Liver (tissue), 9 donors: ENCODE results near the gene FBXL13. TPM values are rescaled to one million over a fixed set of nuclear protein-coding genes. Genes with fewer than 3 reads are reported as not detected.

ENCODE experiments used
- DNase-seq: peaks from one replicate; pipeline ENCODE4 v3.0.0-alpha.2; 2017; ENCODE audit warnings: low spot score
- H3K27ac ChIP-seq, 2 donors: one replicate each; pipeline ENCODE4 v1.7.0; 2013; ENCODE audit warnings: inconsistent platforms in 2 of 2, low read length in 2 of 2, control low read depth in 1 of 2, low read depth in 1 of 2, mild to moderate bottlenecking in 1 of 2
- H3K27me3 ChIP-seq, 4 donors: one replicate each; pipeline versions ENCODE4 v1.6.1 to v1.7.0; 2013; ENCODE audit warnings: low read length in 3 of 4, inconsistent platforms in 1 of 4, mild to moderate bottlenecking in 1 of 4, moderate library complexity in 1 of 4; ENCODE audit not compliant: control insufficient read depth in 4 of 4, insufficient read depth in 4 of 4
- H3K36me3 ChIP-seq, 4 donors: one replicate each; pipeline versions ENCODE4 v1.6.1 to v1.7.0; 2013; ENCODE audit warnings: low read length in 3 of 4, mild to moderate bottlenecking in 3 of 4, low read depth in 1 of 4, moderate library complexity in 1 of 4; ENCODE audit not compliant: control insufficient read depth in 4 of 4, insufficient read depth in 3 of 4
- H3K4me1 ChIP-seq, 4 donors: one replicate each; pipeline versions ENCODE4 v1.6.1 to v1.7.0; 2013; ENCODE audit warnings: low read length in 3 of 4, mild to moderate bottlenecking in 3 of 4, moderate library complexity in 1 of 4; ENCODE audit not compliant: control insufficient read depth in 4 of 4, insufficient read depth in 4 of 4
- H3K4me3 ChIP-seq, 3 donors: one replicate each; pipeline versions ENCODE4 v1.6.1 to v1.7.0; 2013; ENCODE audit warnings: low read length in 3 of 3, control low read depth in 1 of 3, low read depth in 1 of 3, mild to moderate bottlenecking in 1 of 3
- H3K9ac ChIP-seq, 2 donors: one replicate each; pipeline ENCODE4 v1.7.0; 2013; ENCODE audit warnings: low read length in 2 of 2, mild to moderate bottlenecking in 2 of 2, moderate library complexity in 2 of 2, control low read depth in 1 of 2, low read depth in 1 of 2
- H3K9me3 ChIP-seq, 4 donors: one replicate each; pipeline versions ENCODE4 v1.6.1 to v1.7.0; 2013; ENCODE audit warnings: low read length in 3 of 4; ENCODE audit not compliant: control insufficient read depth in 4 of 4
- FOXA2 ChIP-seq: IDR thresholded peaks from 2 replicates; pipeline ENCODE4 v1.6.1; 2016; ENCODE audit warnings: antibody characterized with exemption
- GABPA ChIP-seq, 2 donors: IDR thresholded peaks in 1 of 2; conservative IDR thresholded peaks in 1 of 2; 2 replicates each; pipeline ENCODE4 v1.6.1; 2016; ENCODE audit warnings: antibody characterized with exemption in 2 of 2, mild to moderate bottlenecking in 1 of 2, moderate library complexity in 1 of 2
- HNF4G ChIP-seq: IDR thresholded peaks from 2 replicates; pipeline ENCODE4 v1.6.1; 2016; ENCODE audit warnings: antibody characterized with exemption
- JUND ChIP-seq, 2 donors: IDR thresholded peaks; 2 replicates each; pipeline ENCODE4 v1.6.1; 2016; ENCODE audit warnings: antibody characterized with exemption in 2 of 2
- NR2F2 ChIP-seq: IDR thresholded peaks from 2 replicates; pipeline ENCODE4 v1.6.1; 2016; ENCODE audit warnings: antibody characterized with exemption
- REST ChIP-seq: IDR thresholded peaks from 2 replicates; pipeline ENCODE4 v1.6.1; 2016; ENCODE audit warnings: antibody characterized with exemption, mild to moderate bottlenecking
- SP1 ChIP-seq: IDR thresholded peaks from 2 replicates; pipeline ENCODE4 v1.6.1; 2018; ENCODE audit warnings: antibody characterized with exemption, mild to moderate bottlenecking
- TAF1 ChIP-seq: conservative IDR thresholded peaks from 2 replicates; pipeline ENCODE4 v1.6.1; 2016; ENCODE audit warnings: antibody characterized with exemption, mild to moderate bottlenecking
- YY1 ChIP-seq: IDR thresholded peaks from 2 replicates; pipeline ENCODE4 v1.6.1; 2016; ENCODE audit warnings: antibody characterized with exemption, mild to moderate bottlenecking
- ZBTB33 ChIP-seq: IDR thresholded peaks from 2 replicates; pipeline ENCODE4 v1.6.1; 2016; ENCODE audit warnings: antibody characterized with exemption
- WGBS: extraction: QIAGEN DNeasy Blood & Tissue Kit; methylation state at CpG from one replicate; pipeline ENCODE4 v1.1.7; 2013; 5-methylcytosine and 5-hydroxymethylcytosine counted together
- polyA plus RNA-seq, 2 donors: library from polyadenylated mRNA; stranded (reverse) in 1 of 2; unstranded in 1 of 2; fragments of 200-250 nt in 1 of 2; fragments of >200 nt in 1 of 2; fragmentation: Nextera tagmentation in 1 of 2; extraction: Ambion mirVana in 1 of 2; gene quantifications; one replicate each; pipeline versions ENCODE4 v1.2.1 to v1.2.3, GENCODE V29; 2013 to 2015
- total RNA-seq, 2 donors: library from RNA; depleted of rRNA; stranded (reverse); fragments of >200 nt; gene quantifications; one replicate each; pipeline ENCODE4 v1.2.3, GENCODE V29; 2014
- TF ChIP-seq, protein P1 (sequence below): fragments of 150-350 bp; IDR thresholded peaks from 2 replicates; pipeline ENCODE4 v1.5.1; 2017; ENCODE audit warnings: improper control_type of control experiment, low read depth, low read length; ENCODE audit not compliant: missing input control
- TF ChIP-seq, protein P2 (sequence below): IDR thresholded peaks from 2 replicates; pipeline ENCODE4 v1.6.1; 2016; ENCODE audit warnings: antibody characterized with exemption
- donor health status: healthy.
- donor health status: healthy.
- donor health status: healthy.
- donor health status: healthy.
- donor health status: healthy.

FBXL13 gene
- total and polyA plus RNA-seq, 4 donors: 0.03 to 0.75 (median 0.70) TPM; not detected in 1

- DNase-seq: no peak
- Histone ChIP-seq H3K4me3 (no peak overlapping the region), H3K27ac (no peak overlapping the region), H3K36me3 (no peaks in the 10 kb centered on the region), H3K9me3 (no peaks in the 10 kb centered on the region), H3K9ac (no peak overlapping the region), H3K4me1 (no peaks in the 10 kb centered on the region), H3K27me3 (no peaks in the 10 kb centered on the region)
- no peak for TF ChIP-seq TAF1
- TF ChIP-seq JUND (IDR thresholded peaks at IDR 0.05): no peak
- TF ChIP-seq, protein P1, sequence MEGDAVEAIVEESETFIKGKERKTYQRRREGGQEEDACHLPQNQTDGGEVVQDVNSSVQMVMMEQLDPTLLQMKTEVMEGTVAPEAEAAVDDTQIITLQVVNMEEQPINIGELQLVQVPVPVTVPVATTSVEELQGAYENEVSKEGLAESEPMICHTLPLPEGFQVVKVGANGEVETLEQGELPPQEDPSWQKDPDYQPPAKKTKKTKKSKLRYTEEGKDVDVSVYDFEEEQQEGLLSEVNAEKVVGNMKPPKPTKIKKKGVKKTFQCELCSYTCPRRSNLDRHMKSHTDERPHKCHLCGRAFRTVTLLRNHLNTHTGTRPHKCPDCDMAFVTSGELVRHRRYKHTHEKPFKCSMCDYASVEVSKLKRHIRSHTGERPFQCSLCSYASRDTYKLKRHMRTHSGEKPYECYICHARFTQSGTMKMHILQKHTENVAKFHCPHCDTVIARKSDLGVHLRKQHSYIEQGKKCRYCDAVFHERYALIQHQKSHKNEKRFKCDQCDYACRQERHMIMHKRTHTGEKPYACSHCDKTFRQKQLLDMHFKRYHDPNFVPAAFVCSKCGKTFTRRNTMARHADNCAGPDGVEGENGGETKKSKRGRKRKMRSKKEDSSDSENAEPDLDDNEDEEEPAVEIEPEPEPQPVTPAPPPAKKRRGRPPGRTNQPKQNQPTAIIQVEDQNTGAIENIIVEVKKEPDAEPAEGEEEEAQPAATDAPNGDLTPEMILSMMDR: no peak
- TF ChIP-seq REST: no peak
- no peak for TF ChIP-seq HNF4G
- WGBS: 94% methylated on average over 23 of the region's 23 CpGs
Measured at GRCh38 chr7:102973096-102973802, 101.3 kb downstream of the FBXL13 start.

GRCh38 chr7:102967798-102968197 is 106.8 kb downstream of the FBXL13 start:
- no peak overlapping the region for H3K27ac ChIP-seq
- H3K4me3 ChIP-seq: no peak overlapping the region
- no peaks in the 10 kb centered on the region for H3K27me3 ChIP-seq
- H3K4me1 ChIP-seq: no peaks in the 10 kb centered on the region
- no peaks in the 10 kb centered on the region for H3K36me3 ChIP-seq
- TF ChIP-seq YY1 (no peak), JUND (IDR thresholded peaks at IDR 0.05) (no peak), SP1 (no peak), GABPA (IDR thresholded peaks at IDR 0.05 in 1 of 2, conservative IDR thresholded peaks at IDR 0.05 in 1 of 2) (no peak), ZBTB33 (no peak), NR2F2 (no peak), FOXA2 (no peak)
- TF ChIP-seq, protein P2, sequence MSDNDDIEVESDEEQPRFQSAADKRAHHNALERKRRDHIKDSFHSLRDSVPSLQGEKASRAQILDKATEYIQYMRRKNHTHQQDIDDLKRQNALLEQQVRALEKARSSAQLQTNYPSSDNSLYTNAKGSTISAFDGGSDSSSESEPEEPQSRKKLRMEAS: no peak
- TF ChIP-seq, protein P1: no peak
- H3K9me3 ChIP-seq: no peaks in the 10 kb centered on the region
- no peak for DNase-seq
- no peak overlapping the region for H3K9ac ChIP-seq
